ENCODE measurements around the gene CRELD1. TPM values are rescaled to one million over a fixed set of nuclear protein-coding genes. Genes with fewer than 3 reads are reported as not detected.
"Not testable (repeated sequence)": the region's sequence is repeated elsewhere in the genome, so short reads cannot be mapped to it uniquely, and the experiment has no call there.

Gene CRELD1
- polyA plus RNA-seq, 3 donors = 16.1 to 23.4 (median 19.2) TPM

DNA sequence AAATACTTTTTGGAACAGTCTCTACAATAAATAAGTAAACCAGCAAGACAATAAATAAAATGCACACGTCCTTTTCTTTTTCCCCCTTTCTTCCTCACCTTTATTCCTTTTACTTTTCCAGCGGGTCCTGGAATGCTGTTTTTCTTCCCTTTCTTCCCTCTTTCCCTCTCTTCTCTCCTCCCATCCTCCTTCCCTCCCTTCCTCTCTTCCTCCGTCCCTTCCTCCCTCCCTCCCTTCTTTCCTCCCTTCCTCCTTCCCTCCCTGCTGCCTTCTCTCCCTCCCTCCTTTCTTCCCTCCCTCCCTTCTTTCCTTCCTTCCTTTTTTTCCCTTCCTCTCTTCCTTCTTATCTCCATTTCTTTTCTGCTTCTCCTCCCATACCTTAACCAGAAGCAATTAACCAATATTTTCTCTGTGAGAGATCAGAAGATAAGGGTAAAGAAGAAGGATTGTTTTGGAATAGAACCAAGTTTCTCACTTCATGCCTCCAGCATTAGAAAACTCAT lies 34.3 kb upstream of the CRELD1 start:
- no peak overlapping the region for H3K4me2 ChIP-seq (replicated peaks; ENCODE audit: extremely low read depth, low read length, poor library complexity, severe bottlenecking)
- H3K9me3 ChIP-seq (replicated peaks in 1 of 2; ENCODE audit: control insufficient read depth in 1 of 2, insufficient read depth in 1 of 2, low read length in 2 of 2) = no peaks in the 10 kb centered on the region
- H3K27me3 ChIP-seq (ENCODE audit: control insufficient read depth in 2 of 2, insufficient read depth in 2 of 2, low read length in 2 of 2) = no peaks in the 10 kb centered on the region
- no peaks in the 10 kb centered on the region for H3K79me2 ChIP-seq (ENCODE audit: insufficient read depth, low read length)
- TF ChIP-seq, protein P1, sequence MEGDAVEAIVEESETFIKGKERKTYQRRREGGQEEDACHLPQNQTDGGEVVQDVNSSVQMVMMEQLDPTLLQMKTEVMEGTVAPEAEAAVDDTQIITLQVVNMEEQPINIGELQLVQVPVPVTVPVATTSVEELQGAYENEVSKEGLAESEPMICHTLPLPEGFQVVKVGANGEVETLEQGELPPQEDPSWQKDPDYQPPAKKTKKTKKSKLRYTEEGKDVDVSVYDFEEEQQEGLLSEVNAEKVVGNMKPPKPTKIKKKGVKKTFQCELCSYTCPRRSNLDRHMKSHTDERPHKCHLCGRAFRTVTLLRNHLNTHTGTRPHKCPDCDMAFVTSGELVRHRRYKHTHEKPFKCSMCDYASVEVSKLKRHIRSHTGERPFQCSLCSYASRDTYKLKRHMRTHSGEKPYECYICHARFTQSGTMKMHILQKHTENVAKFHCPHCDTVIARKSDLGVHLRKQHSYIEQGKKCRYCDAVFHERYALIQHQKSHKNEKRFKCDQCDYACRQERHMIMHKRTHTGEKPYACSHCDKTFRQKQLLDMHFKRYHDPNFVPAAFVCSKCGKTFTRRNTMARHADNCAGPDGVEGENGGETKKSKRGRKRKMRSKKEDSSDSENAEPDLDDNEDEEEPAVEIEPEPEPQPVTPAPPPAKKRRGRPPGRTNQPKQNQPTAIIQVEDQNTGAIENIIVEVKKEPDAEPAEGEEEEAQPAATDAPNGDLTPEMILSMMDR (IDR thresholded peaks at IDR 0.05) = no peak
- H4K20me1 ChIP-seq (ENCODE audit: insufficient read depth, low read length) = no peaks in the 10 kb centered on the region
- no peak overlapping the region for H3K4me3 Mint-ChIP-seq
- H3K4me1 Mint-ChIP-seq = peaks cover 46% of the 10 kb centered on the region
- no peak overlapping the region for H3K27ac ChIP-seq (ENCODE audit: low read depth in 1 of 2, low read length in 2 of 2)
- H3K27me3 Mint-ChIP-seq (ENCODE audit: low read depth in 3 of 3) = peaks cover 0 to 2% (median 0%) of the 10 kb centered on the region in 3 donors
- H3K9me3 Mint-ChIP-seq = no peaks in the 10 kb centered on the region
- no peaks in the 10 kb centered on the region for H3K36me3 ChIP-seq (replicated peaks in 1 of 2; ENCODE audit: control insufficient read depth in 1 of 2, insufficient read depth in 2 of 2, low read length in 2 of 2)
- H3K4me1 ChIP-seq (ENCODE audit: control insufficient read depth in 1 of 2, insufficient read depth in 2 of 2, low read length in 2 of 2) = peaks cover 7 to 14% of the 10 kb centered on the region in 2 donors
- DNase-seq = no peak
- no peak overlapping the region for H3K27ac Mint-ChIP-seq
- H3K4me3 ChIP-seq (replicated peaks in 1 of 3; ENCODE audit: low read depth in 2 of 3, low read length in 3 of 3) = no peak overlapping the region
- WGBS (ENCODE audit: insufficient coverage) = 50% methylated on average over 2 of the region's 3 CpGs
- no peak overlapping the region for H3K9ac ChIP-seq (ENCODE audit: insufficient read depth, low read length, poor library complexity, severe bottlenecking)
- intact Hi-C loops (cut with micrococcal nuclease) = no loop called here
- H3K36me3 Mint-ChIP-seq = peaks cover 7 to 10% of the 10 kb centered on the region in 2 donors
- no peak overlapping the region for H2AFZ ChIP-seq (ENCODE audit: insufficient read depth, low read depth, low read length, poor library complexity, severe bottlenecking)

DNA sequence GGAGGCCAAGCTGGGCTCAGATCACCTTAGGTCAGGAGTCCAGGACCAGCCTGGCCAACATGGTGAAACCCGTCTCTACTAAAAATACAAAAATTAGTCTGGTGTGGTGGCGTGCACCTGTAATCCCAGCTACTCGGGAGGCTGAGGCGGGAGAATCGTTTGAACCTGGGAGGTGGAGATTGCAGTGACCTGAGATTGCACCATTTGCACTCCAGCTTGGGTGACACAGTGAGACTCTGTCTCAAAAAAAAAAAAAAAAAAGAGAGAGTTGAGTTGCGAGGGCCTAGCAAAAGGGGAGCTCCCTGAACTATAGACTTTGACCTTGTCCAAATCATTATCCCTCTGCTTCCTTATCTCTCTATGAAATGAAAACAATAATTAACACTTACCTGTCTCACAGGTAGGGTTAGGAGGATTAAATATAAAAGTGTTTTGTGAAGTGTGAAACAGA lies 32.6 kb upstream of the CRELD1 start:
- H3K36me3 Mint-ChIP-seq; H3K9me3 ChIP-seq (replicated peaks in 1 of 2; ENCODE audit: control insufficient read depth in 1 of 2, insufficient read depth in 1 of 2, low read length in 2 of 2); H3K27ac Mint-ChIP-seq; H3K4me3 ChIP-seq (replicated peaks in 1 of 3; ENCODE audit: low read depth in 2 of 3, low read length in 3 of 3); H3K4me2 ChIP-seq (replicated peaks; ENCODE audit: extremely low read depth, low read length, poor library complexity, severe bottlenecking); intact Hi-C loops (cut with micrococcal nuclease); DNase-seq; H2AFZ ChIP-seq (ENCODE audit: insufficient read depth, low read depth, low read length, poor library complexity, severe bottlenecking); H3K27me3 Mint-ChIP-seq (ENCODE audit: low read depth in 3 of 3); H3K9ac ChIP-seq (ENCODE audit: insufficient read depth, low read length, poor library complexity, severe bottlenecking); H3K79me2 ChIP-seq (ENCODE audit: insufficient read depth, low read length); H3K9me3 Mint-ChIP-seq; H3K36me3 ChIP-seq (replicated peaks in 1 of 2; ENCODE audit: control insufficient read depth in 1 of 2, insufficient read depth in 2 of 2, low read length in 2 of 2); H3K27me3 ChIP-seq (ENCODE audit: control insufficient read depth in 2 of 2, insufficient read depth in 2 of 2, low read length in 2 of 2); H3K4me3 Mint-ChIP-seq; H3K27ac ChIP-seq (ENCODE audit: low read depth in 1 of 2, low read length in 2 of 2); H4K20me1 ChIP-seq (ENCODE audit: insufficient read depth, low read length): not testable (repeated sequence)
- H3K4me1 ChIP-seq (ENCODE audit: control insufficient read depth in 1 of 2, insufficient read depth in 2 of 2, low read length in 2 of 2) = peaks cover 7 to 14% of the 10 kb centered on the region in 2 donors
- 92% methylated on average over 4 of the region's 6 CpGs for WGBS (ENCODE audit: insufficient coverage)
- H3K4me1 Mint-ChIP-seq = peaks cover 39% of the 10 kb centered on the region
